Muscle of arm (tissue), 12 donors: Measurements from ENCODE around the gene SCAI. TPM values are rescaled to one million over a fixed set of nuclear protein-coding genes. Genes with fewer than 3 reads are reported as not detected.

Experiments
- polyA plus RNA-seq, 12 donors: library from polyadenylated mRNA; unstranded; fragments of 120-200 nt; gene quantifications; one replicate each; pipeline ENCODE4 v1.2.1, GENCODE V29; 2013; ENCODE audit not compliant: insufficient read length in 12 of 12

SCAI gene
- polyA plus RNA-seq, 12 donors = 6.8 to 14.1 (median 10.4) TPM; not detected in 1

Other genes starting within 250 kb of the SCAI start
- 10 to 100 TPM in 11 of 12 donors, not detected in 1; 10.1 to 21.2 (median 13.3) TPM for gene GOLGA1, start 202.4 kb downstream of the SCAI start, polyA plus RNA-seq
- gene PPP6C, start 46.3 kb upstream of the SCAI start, polyA plus RNA-seq = 10 to 100 TPM in 11 of 12 donors, not detected in 1; 28.0 to 47.3 (median 42.7) TPM
- gene RABEPK, start 57.0 kb upstream of the SCAI start, polyA plus RNA-seq = 10 to 100 TPM in 11 of 12 donors, not detected in 1; 12.7 to 21.3 (median 15.1) TPM
- gene HSPA5, start 97.8 kb upstream of the SCAI start, polyA plus RNA-seq = 100 to 1,000 TPM in 11 of 12 donors, not detected in 1; 146 to 244 (median 192) TPM
- gene GAPVD1, start 118.3 kb upstream of the SCAI start, polyA plus RNA-seq = 10 to 100 TPM in 10 of 12 donors, 1 to 10 TPM in 1, not detected in 1; 9.4 to 30.4 (median 20.1) TPM